Lung (tissue), 12 donors: Measurements from ENCODE around the gene C2orf92. TPM values are rescaled to one million over a fixed set of nuclear protein-coding genes. Genes with fewer than 3 reads are reported as not detected.

Experiments
- ATAC-seq: fragments of 200-7000 bp; cut with Tn5 transposase; one replicate; pipeline ENCODE4 v1.9.1; 2020; ENCODE audit warnings: moderate number of reproducible peaks; ENCODE audit not compliant: insufficient read depth, low FRiP score
- DNase-seq, 3 donors: peaks; one replicate each; pipeline ENCODE4 v3.0.0-alpha.2; 2013 to 2017
- H3K27ac ChIP-seq, 2 donors: one replicate each; pipeline ENCODE4 v1.5.1; 2013; ENCODE audit warnings: mild to moderate bottlenecking in 2 of 2, moderate library complexity in 2 of 2, control low read depth in 1 of 2, inconsistent platforms in 1 of 2, low read depth in 1 of 2, low read length in 1 of 2
- H3K27me3 ChIP-seq, 3 donors: one replicate each; pipeline ENCODE4 v1.5.1; 2013; ENCODE audit warnings: low read length in 2 of 3; ENCODE audit not compliant: control insufficient read depth in 3 of 3, insufficient read depth in 3 of 3
- H3K36me3 ChIP-seq, 4 donors: one replicate each; pipeline ENCODE4 v1.5.1; 2013; ENCODE audit warnings: low read length in 4 of 4, mild to moderate bottlenecking in 1 of 4, moderate library complexity in 1 of 4; ENCODE audit not compliant: control insufficient read depth in 4 of 4, insufficient read depth in 4 of 4
- H3K4me1 ChIP-seq, 5 donors: one replicate each; pipeline ENCODE4 v1.5.1; 2013; ENCODE audit warnings: low read length in 5 of 5, mild to moderate bottlenecking in 2 of 5, moderate library complexity in 1 of 5; ENCODE audit not compliant: control insufficient read depth in 5 of 5, insufficient read depth in 5 of 5
- H3K4me3 ChIP-seq: one replicate; pipeline ENCODE4 v1.5.1; 2013; ENCODE audit warnings: mild to moderate bottlenecking, control low read depth, moderate library complexity
- H3K9ac ChIP-seq, 2 donors: one replicate each; pipeline ENCODE4 v1.5.1; 2013; ENCODE audit warnings: low read length in 2 of 2, control low read depth in 1 of 2; ENCODE audit not compliant: insufficient read depth in 1 of 2
- H3K9me3 ChIP-seq, 4 donors: one replicate each; pipeline ENCODE4 v1.5.1; 2013; ENCODE audit warnings: low read length in 3 of 4, mild to moderate bottlenecking in 1 of 4, moderate library complexity in 1 of 4; ENCODE audit not compliant: control insufficient read depth in 4 of 4, insufficient read depth in 3 of 4
- CTCF ChIP-seq: IDR thresholded peaks from 2 replicates; pipeline ENCODE4 v1.5.1; 2012; ENCODE audit warnings: mild to moderate bottlenecking; ENCODE audit errors: control extremely low read depth, extremely low read depth
- WGBS, 2 donors: extraction: QIAGEN DNeasy Blood & Tissue Kit; methylation state at CpG; one replicate each; pipeline ENCODE4 v1.1.7; 2013; 5-methylcytosine and 5-hydroxymethylcytosine counted together
- polyA plus RNA-seq, 2 donors: library from polyadenylated mRNA; stranded (reverse); fragments of 200-250 nt; gene quantifications; one replicate each; pipeline ENCODE4 v1.2.1, GENCODE V29; 2013
- total RNA-seq, 2 donors: library from RNA; depleted of rRNA in 1 of 2; stranded (reverse); fragments of >200 nt in 1 of 2; gene quantifications; one replicate each; pipeline ENCODE4 v1.2.1, GENCODE V29; 2014 to 2021
- donor health status: control.
- donor health status: control.
- donor health status: Bipolar disorder and iron deficiency.
- donor health status: healthy.
- donor health status: DM: yes; HTN: yes; CAD: no.

The C2orf92 gene
- total and polyA plus RNA-seq, 4 donors, result 1.8 to 19.0 (median 14.2) TPM

GRCh38 chr2:97735161-97735561 lies 65.6 kb downstream of the C2orf92 start:
- TF ChIP-seq CTCF, result no peak
- WGBS, 2 donors, result 95 to 96% methylated on average over 29 of the region's 29 CpGs

GRCh38 chr2:97736185-97736584 lies 66.7 kb downstream of the C2orf92 start:
- Histone ChIP-seq H3K27me3 (no peaks in the 10 kb centered on the region), H3K9ac (no peak overlapping the region), H3K4me3 (no peak overlapping the region), H3K27ac (no peak overlapping the region), H3K9me3 (no peaks in the 10 kb centered on the region), H3K36me3 (no peaks in the 10 kb centered on the region), H3K4me1 (no peaks in the 10 kb centered on the region)
- TF ChIP-seq CTCF, result no peak
- ATAC-seq (no peak), DNase-seq (no peak)
- 76 to 78% methylated on average over 4 of the region's 4 CpGs for WGBS, 2 donors

More at GRCh38 chr2:97735161-97735561, 65.6 kb downstream of the C2orf92 start:
- H3K27me3 ChIP-seq, result no peaks in the 10 kb centered on the region
- H3K4me3 ChIP-seq, result no peak overlapping the region
- DNase-seq, result no peak
- ATAC-seq, result no peak
- H3K4me1 ChIP-seq, result no peaks in the 10 kb centered on the region
- no peak overlapping the region for H3K27ac ChIP-seq
- no peak overlapping the region for H3K9ac ChIP-seq
- peaks cover 0 to 3% (median 2%) of the 10 kb centered on the region in 4 donors for H3K9me3 ChIP-seq
- H3K36me3 ChIP-seq, result no peaks in the 10 kb centered on the region

- no peaks in the 10 kb centered on the region for H3K27me3 ChIP-seq
- H3K27ac ChIP-seq, result no peak overlapping the region
- no peaks in the 10 kb centered on the region for H3K36me3 ChIP-seq
- ATAC-seq (no peak), DNase-seq (no peak)
- no peaks in the 10 kb centered on the region for H3K9me3 ChIP-seq
- WGBS, 2 donors, result 84 to 91% methylated on average over 20 of the region's 20 CpGs
- peaks cover 0 to 1% (median 0%) of the 10 kb centered on the region in 5 donors for H3K4me1 ChIP-seq
- TF ChIP-seq CTCF, result no peak
- no peak overlapping the region for H3K4me3 ChIP-seq
- H3K9ac ChIP-seq, result no peak overlapping the region
Measured at GRCh38 chr2:97736608-97737330, 67.3 kb downstream of the C2orf92 start.
